Right renal cortex interstitium (tissue), 3 donors: ENCODE results near the gene HOXB1. TPM values are rescaled to one million over a fixed set of nuclear protein-coding genes. Genes with fewer than 3 reads are reported as not detected.
A peak's percentile ranks its signal among the peaks of the same experiment; 100 is the strongest.

Experiments
- DNase-seq, 3 donors: peaks; one replicate each; pipeline ENCODE4 v3.0.0-alpha.2; 2013; ENCODE audit warnings: low read depth in 3 of 3, low spot score in 2 of 3
- polyA plus RNA-seq, 3 donors: library from polyadenylated mRNA; unstranded; fragments of 120-200 nt; gene quantifications; one replicate each; pipeline ENCODE4 v1.2.1, GENCODE V29; 2013; ENCODE audit not compliant: insufficient read length in 3 of 3

The HOXB1 gene
- polyA plus RNA-seq, 3 donors: 0.17 to 0.35 (median 0.26) TPM

DNA sequence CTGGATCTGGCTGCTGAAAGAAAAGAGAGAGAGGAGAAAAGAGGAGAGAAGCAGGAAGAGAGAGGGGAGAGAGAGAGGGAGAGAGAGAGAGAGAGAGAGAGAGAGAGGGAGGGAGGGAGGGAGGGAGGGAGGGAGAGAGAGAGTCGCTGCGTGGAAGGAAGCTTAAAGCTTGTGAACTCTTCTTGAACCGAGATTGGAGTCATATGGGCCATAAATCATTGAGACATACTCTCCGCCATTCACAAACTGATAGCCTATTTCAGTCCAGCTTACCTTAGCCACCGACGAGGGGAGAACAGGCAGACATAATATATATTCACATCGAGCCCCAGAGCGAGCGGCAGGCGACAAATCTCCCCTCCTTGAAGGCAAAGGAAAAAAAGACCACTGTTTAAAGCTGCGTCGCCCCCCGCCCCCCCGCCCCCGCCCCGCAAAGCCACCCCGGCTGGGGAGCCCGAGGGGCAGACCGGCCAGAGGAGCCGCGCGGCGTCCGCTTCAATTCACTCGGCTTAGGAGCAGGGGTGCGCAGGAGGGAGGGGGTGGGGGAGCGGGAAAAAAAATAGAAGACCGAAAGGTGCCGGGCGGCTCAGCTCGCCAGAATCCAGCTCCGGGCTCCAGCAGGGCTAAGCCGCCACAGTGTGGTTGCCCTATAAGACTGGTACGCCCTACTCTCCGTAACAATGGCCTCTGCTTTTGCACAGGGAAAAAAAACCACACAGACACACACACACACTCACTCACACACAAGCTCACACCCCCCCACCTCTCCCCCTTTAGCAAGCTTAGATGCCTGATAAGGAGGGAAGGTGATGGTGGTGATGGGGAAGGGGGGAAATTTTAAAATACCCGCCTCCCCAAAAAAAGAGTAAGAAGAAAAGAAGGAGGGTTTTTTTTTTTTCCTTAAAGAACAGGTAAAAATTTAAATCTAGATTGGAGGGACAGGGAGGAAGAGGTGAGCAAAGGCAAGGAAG is 24.7 kb upstream of the HOXB1 start:
- DNase-seq: peak in 2 of 3 donors; percentile 91

DNA sequence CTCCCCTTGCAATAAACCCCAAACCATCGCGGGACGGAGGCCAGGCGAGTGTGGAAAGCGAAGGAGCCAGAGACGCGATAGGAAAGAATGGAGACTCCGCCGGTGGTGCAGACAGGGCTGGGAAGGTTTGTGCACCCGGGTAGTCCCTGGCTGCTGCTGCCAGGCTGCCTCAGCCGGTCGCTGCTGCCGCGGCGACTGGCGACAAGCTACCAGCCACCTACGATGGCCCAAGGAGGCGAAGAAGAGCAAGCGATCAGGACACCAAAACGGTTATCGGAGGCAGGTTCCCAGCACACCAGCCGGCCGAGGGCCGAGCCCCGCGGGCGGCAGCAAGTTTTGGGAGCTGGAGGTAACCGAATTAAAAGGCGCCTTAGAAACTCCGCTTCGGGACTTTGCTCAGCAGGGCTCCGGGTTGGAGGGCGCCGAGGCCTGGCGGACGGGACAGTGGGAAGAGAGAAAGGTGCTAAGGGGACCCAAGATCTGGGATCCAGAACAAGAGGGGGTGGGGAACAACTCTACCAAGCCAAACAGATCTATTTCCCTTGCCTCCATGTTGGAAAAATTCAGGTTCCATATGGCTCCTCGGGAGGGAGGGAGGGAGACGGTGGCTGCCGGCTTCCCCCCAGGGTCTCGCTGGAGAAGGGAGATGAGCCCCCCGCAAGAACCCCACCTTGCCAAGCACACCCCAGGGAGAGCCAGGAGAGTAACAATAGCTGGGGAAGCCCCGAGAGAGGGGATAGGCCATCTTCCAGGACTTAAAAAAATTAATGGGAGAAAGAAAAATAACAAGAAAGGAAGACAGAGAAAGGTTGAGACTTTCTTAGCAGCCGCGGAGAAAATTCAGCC is 23.8 kb upstream of the HOXB1 start:
- no peak for DNase-seq

DNA sequence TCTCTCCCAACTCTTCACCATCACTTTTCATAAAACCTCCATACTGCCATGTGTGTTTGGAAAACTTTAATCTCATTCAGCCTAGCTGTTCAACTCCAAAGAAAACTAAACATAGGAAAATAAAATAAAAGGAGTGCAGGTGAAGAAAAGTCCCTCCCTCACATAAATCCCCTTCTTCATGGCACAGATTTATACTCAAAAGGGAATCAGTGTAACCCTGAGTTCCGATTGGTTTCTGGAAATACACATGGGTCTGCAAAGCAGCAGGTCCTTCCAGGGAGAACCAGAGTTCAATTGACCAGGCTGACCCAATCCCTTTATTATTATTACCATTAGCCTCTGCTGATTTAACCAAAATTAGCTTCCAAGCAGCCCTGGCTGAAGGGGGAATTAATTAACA is 23.0 kb upstream of the HOXB1 start:
- DNase-seq: no peak

GRCh38 chr17:48553190-48553547 is 22.4 kb upstream of the HOXB1 start:
- DNase-seq: no peak

DNA sequence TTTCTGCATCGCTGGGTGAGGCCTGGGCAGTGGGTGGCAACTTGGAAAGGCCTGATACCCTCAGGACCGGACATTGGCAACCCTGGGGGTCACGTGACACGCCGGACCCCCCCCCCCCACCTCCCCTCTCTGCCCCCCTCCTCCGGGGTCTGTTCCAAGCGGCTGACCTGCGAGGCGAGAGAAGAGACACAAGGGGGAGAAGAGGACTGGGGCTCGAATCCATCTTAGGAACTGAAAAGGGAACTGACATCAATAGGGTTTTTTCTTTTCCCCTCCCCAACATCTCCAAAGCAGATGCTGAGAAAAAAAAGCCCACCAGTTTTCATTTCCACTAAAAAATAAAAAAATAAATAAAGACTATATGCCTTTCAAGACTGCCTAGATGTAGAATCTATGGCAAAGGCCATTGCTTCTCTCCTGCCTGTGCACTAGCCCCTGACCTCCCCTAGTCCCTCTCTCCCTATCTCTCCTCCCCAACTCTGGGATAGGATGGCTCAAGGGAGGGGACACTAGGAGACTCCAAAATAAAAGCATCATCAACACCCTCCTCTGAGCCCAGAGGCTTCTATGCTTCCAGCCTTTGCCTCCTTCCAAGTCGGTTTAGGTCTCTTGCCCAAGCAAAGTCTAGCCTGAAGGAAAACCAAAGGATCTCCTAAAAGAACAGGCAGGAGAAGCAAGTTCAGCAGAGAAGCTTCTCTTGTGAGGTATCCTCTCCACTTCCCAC is 21.8 kb upstream of the HOXB1 start:
- no peak for DNase-seq

DNA sequence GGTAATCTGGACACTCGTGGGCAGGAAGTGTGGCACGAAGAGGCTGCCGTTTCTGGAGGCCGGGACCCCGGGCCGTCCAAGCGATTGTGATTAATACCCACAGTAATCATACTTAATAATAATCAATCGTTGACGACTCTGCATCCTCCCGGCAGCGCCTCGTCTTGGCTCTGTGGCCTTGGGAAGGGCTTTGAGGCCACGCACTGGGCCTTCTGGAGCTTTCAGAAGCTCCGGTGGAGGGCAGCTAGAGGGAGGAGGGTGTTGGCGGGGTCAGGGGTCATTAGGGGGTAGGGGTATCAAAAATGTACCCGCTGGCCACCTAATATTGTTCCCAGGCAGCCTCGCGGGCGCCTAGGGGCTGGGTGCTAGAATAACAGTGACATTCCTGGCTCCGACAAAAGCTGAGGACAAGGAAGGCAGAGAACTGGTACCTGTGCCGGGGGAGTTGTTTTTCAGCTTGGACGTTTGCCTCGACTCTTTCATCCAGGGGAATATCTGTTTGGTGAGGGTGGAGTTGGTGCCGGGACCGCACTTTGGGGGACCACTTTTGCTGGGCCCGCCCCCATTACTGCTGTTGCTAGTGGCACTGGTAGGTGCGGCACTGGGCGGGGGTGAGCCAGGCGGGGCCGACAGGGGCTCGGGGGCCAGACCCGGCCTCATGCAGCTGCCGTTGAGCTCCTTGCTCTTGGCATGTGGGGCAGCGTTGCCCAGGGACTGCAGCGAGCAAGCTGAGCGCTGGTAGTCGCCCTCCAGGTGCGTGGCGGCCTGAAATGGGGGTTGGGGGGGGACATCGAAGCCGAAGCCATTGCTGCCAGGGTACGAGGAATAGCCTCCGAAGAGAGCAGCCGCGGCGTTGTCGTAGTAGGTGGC is 21.0 kb upstream of the HOXB1 start:
- no peak for DNase-seq

DNA sequence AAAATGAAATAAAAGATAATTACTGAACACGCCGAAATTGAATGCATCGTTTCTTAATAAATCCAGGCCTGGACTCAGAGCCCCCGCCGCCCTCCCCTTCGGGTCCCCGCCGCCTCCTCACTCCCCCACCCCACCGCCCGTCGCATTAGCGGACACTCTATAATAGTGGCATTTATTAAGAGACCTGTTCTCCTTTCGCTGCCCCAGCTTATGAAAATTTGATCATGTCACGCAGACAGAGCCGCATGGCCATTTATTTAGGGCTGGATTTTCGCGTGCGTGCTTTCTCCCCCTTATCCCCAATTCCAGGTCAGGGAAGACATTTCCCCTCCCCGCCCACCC is 20.4 kb upstream of the HOXB1 start:
- no peak for DNase-seq

- no peak for DNase-seq
Observed at GRCh38 chr17:48550502-48551213, 19.8 kb upstream of the HOXB1 start.

DNA sequence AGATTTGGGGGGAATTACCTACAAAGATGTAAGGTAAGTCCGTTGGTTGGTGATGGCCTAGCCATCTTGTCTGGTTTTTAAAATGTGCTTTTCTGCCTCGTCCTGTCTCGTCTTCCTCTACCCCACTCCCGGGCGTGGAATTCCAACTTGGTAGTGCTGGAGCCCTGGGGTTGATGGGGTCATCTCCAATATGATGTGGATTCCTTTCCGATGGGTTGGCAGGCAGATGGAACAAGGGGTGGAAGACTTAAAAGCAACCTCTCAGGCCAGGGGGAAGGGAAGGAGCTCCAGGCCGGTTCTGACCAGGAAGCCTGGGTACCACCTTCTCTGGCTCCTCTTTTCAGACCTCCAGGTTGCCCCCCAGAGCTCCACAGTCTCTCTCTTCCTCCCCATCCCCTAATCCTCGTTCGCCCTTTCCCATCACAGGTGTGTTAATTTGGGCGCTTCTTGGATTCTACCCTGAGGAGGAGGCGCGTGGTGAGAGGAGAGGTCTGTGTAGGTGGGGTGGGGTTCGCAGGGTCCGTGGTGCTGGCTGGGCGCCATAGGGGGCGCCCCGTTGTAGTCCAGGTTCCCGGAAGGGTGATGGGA is 19.2 kb upstream of the HOXB1 start:
- DNase-seq: no peak

- DNase-seq: no peak
Observed at GRCh38 chr17:48549281-48549630, 18.4 kb upstream of the HOXB1 start.

- no peak for DNase-seq
Observed at GRCh38 chr17:48548523-48549280, 17.9 kb upstream of the HOXB1 start.

GRCh38 chr17:48547808-48548522 is 17.2 kb upstream of the HOXB1 start:
- DNase-seq: no peak

GRCh38 chr17:48546924-48547807 is 16.4 kb upstream of the HOXB1 start:
- no peak for DNase-seq

- no peak for DNase-seq
Observed at GRCh38 chr17:48546137-48546923, 15.5 kb upstream of the HOXB1 start.

DNA sequence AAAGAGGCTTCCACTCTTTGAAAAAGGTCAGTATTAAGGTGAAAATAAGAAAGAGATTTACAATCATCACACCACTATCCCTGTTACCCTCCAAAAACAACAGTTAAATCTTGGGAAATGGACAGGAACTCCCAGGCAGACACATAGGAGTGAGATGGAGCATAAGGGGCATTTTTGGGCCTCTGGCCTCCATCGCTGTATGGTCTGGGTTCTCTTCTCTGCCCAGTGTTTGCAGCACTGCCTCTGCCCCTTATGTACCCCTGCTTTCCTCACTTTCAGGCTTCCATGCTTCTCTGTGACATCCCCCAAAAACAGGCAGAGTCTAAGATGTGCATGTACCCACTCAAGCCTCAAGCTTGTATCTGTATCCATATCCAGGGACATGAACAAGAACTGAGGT is 14.7 kb upstream of the HOXB1 start:
- DNase-seq: no peak

- no peak for DNase-seq
Observed at GRCh38 chr17:48545022-48545375, 14.2 kb upstream of the HOXB1 start, which contains the start of gene HOXB2. Gene HOXB2, minus strand, starts transcription at chr17:48545109. Its CDS starts 198 bp downstream, at chr17:48544911.
